ENCODE results near the gene DCAF8L2. TPM values are rescaled to one million over a fixed set of nuclear protein-coding genes. Genes with fewer than 3 reads are reported as not detected.

DCAF8L2 gene
- not detected in 2 replicates for total RNA-seq

GRCh38 chrX:27590044-27590443, at the start of gene DCAF8L2:
TSS of gene DCAF8L2 (plus strand) at chrX:27590344. CDS start at chrX:27746896, 156,552 bp downstream.

Other genes starting within 250 kb of the DCAF8L2 start
- not detected in 2 replicates for gene PPP4R3C, start 127.0 kb upstream of the DCAF8L2 start, total RNA-seq
- gene MAGEB10, start 217.6 kb downstream of the DCAF8L2 start, total RNA-seq = not detected in 2 replicates

Measured in bladder microvascular endothelial cell (primary cell).